DLD1 (cell line): ENCODE data around the gene GMEB2.

Source experiments
- in situ Hi-C: cut with HindIII; loops from 2 replicates; pipeline ENCODE4 v1.10.0; 2017; ENCODE audit warnings: low sequenced_read_pairs

The GMEB2 gene

GRCh38 chr20:63590218-63591146, 36.4 kb downstream of the GMEB2 start:
- in situ Hi-C loops, result no loop called here

- in situ Hi-C loops, result no loop called here
Measured at GRCh38 chr20:63589261-63590217, 37.4 kb downstream of the GMEB2 start.

- in situ Hi-C loops, result no loop called here
Measured at GRCh38 chr20:63588641-63589041, 38.3 kb downstream of the GMEB2 start.

GRCh38 chr20:63587776-63588591, 38.9 kb downstream of the GMEB2 start:
- in situ Hi-C loops, result no loop called here

- in situ Hi-C loops, result no loop called here
Measured at GRCh38 chr20:63587256-63587655, 39.6 kb downstream of the GMEB2 start.

- in situ Hi-C loops, result no loop called here
Measured at GRCh38 chr20:63586797-63587196, 40.1 kb downstream of the GMEB2 start.

GRCh38 chr20:63585616-63586565, 41.0 kb downstream of the GMEB2 start:
- in situ Hi-C loops, result no loop called here

GRCh38 chr20:63582382-63583063, 44.4 kb downstream of the GMEB2 start:
- in situ Hi-C loops, result no loop called here

- in situ Hi-C loops, result no loop called here
Measured at GRCh38 chr20:63580796-63581461, 46.0 kb downstream of the GMEB2 start.

- in situ Hi-C loops, result no loop called here
Measured at GRCh38 chr20:63579017-63579694, 47.7 kb downstream of the GMEB2 start.

GRCh38 chr20:63578224-63579016, 48.5 kb downstream of the GMEB2 start:
- in situ Hi-C loops, result no loop called here

GRCh38 chr20:63577317-63577894, 49.5 kb downstream of the GMEB2 start:
- in situ Hi-C loops, result no loop called here

- in situ Hi-C loops, result no loop called here
Measured at GRCh38 chr20:63576311-63576710, 50.6 kb downstream of the GMEB2 start.

GRCh38 chr20:63574829-63575743, 51.8 kb downstream of the GMEB2 start:
- in situ Hi-C loops, result no loop called here

GRCh38 chr20:63574156-63574828, 52.6 kb downstream of the GMEB2 start, which contains the start of gene HELZ2:
HELZ2 (minus strand) TSS chr20:63574239; CDS start chr20:63572385, 1,854 bp downstream.
- in situ Hi-C loops, result no loop called here
